ENCODE measurements around the gene HSPG2. TPM values are rescaled to one million over a fixed set of nuclear protein-coding genes. Genes with fewer than 3 reads are reported as not detected.

HSPG2 gene
- total and polyA plus RNA-seq, 2 of the 13 experiments (the other 11 are each of a cell fraction or from before 2014, with no cell fraction given): 9.1 to 13.1 TPM

DNA sequence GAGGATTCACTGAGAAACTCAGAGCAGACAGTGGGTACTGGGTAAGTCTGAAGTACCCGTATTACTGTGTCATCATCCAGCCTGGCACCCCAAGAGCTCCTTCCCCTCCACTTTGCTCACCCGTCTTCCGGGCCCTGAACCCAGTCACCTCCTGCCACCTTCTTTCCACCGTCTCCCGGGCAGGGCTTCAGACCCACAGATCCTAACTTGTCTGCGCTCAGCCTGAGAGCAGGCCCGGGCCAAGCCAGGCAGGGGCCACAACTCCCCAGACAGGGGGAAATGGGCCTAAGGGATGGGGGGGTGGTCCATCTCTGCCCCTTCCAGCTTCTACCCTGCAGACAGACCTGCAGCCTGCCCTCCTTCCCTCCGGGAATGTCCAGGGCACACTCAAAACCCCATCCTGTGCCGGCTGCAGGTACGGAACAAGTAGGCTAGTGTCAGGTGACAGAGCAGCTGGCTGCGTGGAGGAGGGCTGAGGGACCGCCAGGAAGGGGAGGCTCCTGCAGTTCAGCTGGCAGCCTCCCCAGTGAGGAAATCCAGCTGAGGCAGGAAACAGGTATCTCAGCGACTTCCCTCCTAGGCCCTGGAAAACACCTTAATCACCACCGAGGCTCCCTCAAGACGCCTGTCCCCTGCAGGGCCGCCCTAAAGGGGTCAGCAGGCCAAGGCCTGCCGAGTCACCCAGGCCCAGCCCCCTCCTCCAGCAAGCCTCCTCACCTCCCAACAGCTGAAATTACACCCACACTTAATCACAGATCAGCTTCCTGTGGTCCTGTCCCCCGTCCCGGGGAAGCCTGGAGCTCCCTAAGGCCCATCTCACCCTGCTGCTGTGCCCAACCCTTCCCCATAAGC is 3.5 kb downstream of the HSPG2 start:
- in situ Hi-C loops (cut with HindIII; ENCODE audit: extremely low pct_ligation_motif_present, low pct_unique_long_range_greater_than_20kb): no loop called here
- H3K4me3 ChIP-seq (replicated peaks in 1 of 3; ENCODE audit: insufficient read depth in 1 of 3, low read depth in 2 of 3, low read length in 3 of 3): no peak overlapping the region; a peak in 1 of 6 replicates
- H3K27me3 ChIP-seq (ENCODE audit: control insufficient read depth in 1 of 2, insufficient read depth in 2 of 2, low read length in 2 of 2): no peaks in the 10 kb centered on the region
- peak overlapping the region; percentile 30 for H3K4me2 ChIP-seq (ENCODE audit: low read depth, low read length)
- H3K36me3 ChIP-seq (replicated peaks in 1 of 2; ENCODE audit: control insufficient read depth in 1 of 2, insufficient read depth in 2 of 2, low read length in 2 of 2): no peaks in the 10 kb centered on the region
- peaks cover 81% of the 10 kb centered on the region for H3K4me1 ChIP-seq (ENCODE audit: insufficient read depth, low read length)
- WGBS (ENCODE audit: low lambda C conversion rate): 83% methylated on average over 17 of the region's 19 CpGs
- CTCF ChIA-PET (ENCODE audit: low intra/inter-chr PET ratio, low total read pairs): no interaction called here
- BruUV-seq (replicated peaks): no TSS peak
- H3K9me3 ChIP-seq (ENCODE audit: low read length): no peaks in the 10 kb centered on the region
- DNase-seq (ENCODE audit: low spot score): no peak
- H2AFZ ChIP-seq (ENCODE audit: low read length): no peak overlapping the region
- H4K20me1 ChIP-seq (ENCODE audit: insufficient read depth, low read length): no peaks in the 10 kb centered on the region
- no peak for FAIRE-seq
- H3K27ac ChIP-seq (ENCODE audit: extremely low read length, insufficient read depth, low read length): peak overlapping the region; percentile 33
- intact Hi-C loops (cut with micrococcal nuclease; ENCODE audit: unreplicated experiment): no loop called here
- POLR2A ChIA-PET: interaction anchor here (10.7 kb wide), 1 partner anchor 11 kb away, joined by 105 read pairs; no protein-coding TSS in a partner anchor
- peaks cover 46% of the 10 kb centered on the region for H3K79me2 ChIP-seq (ENCODE audit: insufficient read depth, low read length)
- H3K9ac ChIP-seq (ENCODE audit: insufficient read depth, low read depth, low read length): peak overlapping the region; percentile 9; the same call in 1 of the 2 replicates
- no peak for ATAC-seq
- TF ChIP-seq ZMYM2 (CRISPR knock-in tag; IDR thresholded peaks at IDR 0.05) (no peak), NR2F6 (IDR thresholded peaks at IDR 0.05) (no peak), NR2F6 (CRISPR knock-in tag; IDR thresholded peaks at IDR 0.05) (peak; percentile 12; the same call in 1 of the 2 replicates), ZBTB7A (CRISPR knock-in tag; IDR thresholded peaks at IDR 0.05) (no peak), ZNF567 (CRISPR knock-in tag; IDR thresholded peaks at IDR 0.05; ENCODE audit: borderline replicate concordance) (no peak), HIC2 (CRISPR knock-in tag; IDR thresholded peaks at IDR 0.05; ENCODE audit: low read depth) (no peak), ZBTB38 (CRISPR knock-in tag; IDR thresholded peaks at IDR 0.05) (0 out of 2 replicates have a peak, but pooled peaks have one; percentile 45), THAP9 (CRISPR knock-in tag; IDR thresholded peaks at IDR 0.05; ENCODE audit: borderline replicate concordance) (no peak), PLRG1 (conservative IDR thresholded peaks at IDR 0.05) (no peak), ZBTB33 (CRISPR knock-in tag; IDR thresholded peaks at IDR 0.05) (peak; percentile 77), FOXA3 (CRISPR knock-in tag; IDR thresholded peaks at IDR 0.05) (no peak), HNRNPH1 (optimal IDR thresholded peaks at IDR 0.05; ENCODE audit: low read depth, low read length) (no peak), TFAP4 (IDR thresholded peaks at IDR 0.05; ENCODE audit: borderline replicate concordance, low read depth) (peak; percentile 79; the same call in 1 of the 2 replicates)
- TF ChIP-seq, protein P1, sequence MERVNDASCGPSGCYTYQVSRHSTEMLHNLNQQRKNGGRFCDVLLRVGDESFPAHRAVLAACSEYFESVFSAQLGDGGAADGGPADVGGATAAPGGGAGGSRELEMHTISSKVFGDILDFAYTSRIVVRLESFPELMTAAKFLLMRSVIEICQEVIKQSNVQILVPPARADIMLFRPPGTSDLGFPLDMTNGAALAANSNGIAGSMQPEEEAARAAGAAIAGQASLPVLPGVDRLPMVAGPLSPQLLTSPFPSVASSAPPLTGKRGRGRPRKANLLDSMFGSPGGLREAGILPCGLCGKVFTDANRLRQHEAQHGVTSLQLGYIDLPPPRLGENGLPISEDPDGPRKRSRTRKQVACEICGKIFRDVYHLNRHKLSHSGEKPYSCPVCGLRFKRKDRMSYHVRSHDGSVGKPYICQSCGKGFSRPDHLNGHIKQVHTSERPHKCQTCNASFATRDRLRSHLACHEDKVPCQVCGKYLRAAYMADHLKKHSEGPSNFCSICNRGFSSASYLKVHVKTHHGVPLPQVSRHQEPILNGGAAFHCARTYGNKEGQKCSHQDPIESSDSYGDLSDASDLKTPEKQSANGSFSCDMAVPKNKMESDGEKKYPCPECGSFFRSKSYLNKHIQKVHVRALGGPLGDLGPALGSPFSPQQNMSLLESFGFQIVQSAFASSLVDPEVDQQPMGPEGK (CRISPR knock-in tag; IDR thresholded peaks at IDR 0.05): peak; percentile 59
